BLaER1 treated with 17β-estradiol and CSF1 and Interleukin-3, amounts not matched to agents 10 nM and 100 nM (cell line): ENCODE measurements around the gene GRIA4.
A peak's percentile ranks its signal among the peaks of the same experiment; 100 is the strongest.

Source experiments
- H3K27ac ChIP-seq, 11 experiments: shearing (Covaris generic); formaldehyde crosslinking; 2 replicates each; pipeline ENCODE4 v1.8.1; 2022
- H3K27me3 ChIP-seq, 11 experiments: shearing (Covaris generic); formaldehyde crosslinking; 2 replicates each; pipeline ENCODE4 v1.8.1; 2022
- H3K36me3 ChIP-seq, 11 experiments: shearing (Covaris generic); formaldehyde crosslinking; 2 replicates each; pipeline ENCODE4 v1.8.1; 2022
- H3K4me1 ChIP-seq, 10 experiments: shearing (Covaris generic); formaldehyde crosslinking; 2 replicates each; pipeline ENCODE4 v1.8.1; 2022
- H3K4me2 ChIP-seq, 11 experiments: shearing (Covaris generic); formaldehyde crosslinking; 2 replicates each; pipeline ENCODE4 v1.8.1; 2022
- H3K4me3 ChIP-seq, 10 experiments: shearing (Covaris generic); formaldehyde crosslinking; 2 replicates each; pipeline ENCODE4 v1.8.1; 2022
- H3K9ac ChIP-seq, 11 experiments: shearing (Covaris generic); formaldehyde crosslinking; 2 replicates each; pipeline ENCODE4 v1.8.1; 2022
- H3K9me3 ChIP-seq, 11 experiments: shearing (Covaris generic); formaldehyde crosslinking; replicated peaks in 1 of 11; 2 replicates each; pipeline ENCODE4 v1.8.1; 2022
- H4K20me1 ChIP-seq, 11 experiments: shearing (Covaris generic); formaldehyde crosslinking; 2 replicates each; pipeline ENCODE4 v1.8.1; 2022
- Cebpa-rat ChIP-seq, 11 experiments: shearing (Covaris generic); IDR thresholded peaks; 2 replicates each; pipeline ENCODE4 v1.8.1; 2022

The GRIA4 gene

GRCh38 chr11:106014035-106014434 lies 404.2 kb downstream of the GRIA4 start:
- no peak overlapping the region for H3K4me2 ChIP-seq
- no peak overlapping the region for H3K27ac ChIP-seq
- H3K9ac ChIP-seq, result no peak overlapping the region
- H3K9me3 ChIP-seq, result peaks cover 0 to 10% (median 4%) of the 10 kb centered on the region in 11 experiments; a peak in 4 of 22 replicates
- no peak for TF ChIP-seq Cebpa-rat (IDR thresholded peaks at IDR 0.05)
- no peak overlapping the region for H3K4me3 ChIP-seq
- peaks cover 0 to 39% (median 10%) of the 10 kb centered on the region in 11 experiments; a peak in 10 of 22 replicates for H4K20me1 ChIP-seq
- peaks cover 25 to 57% (median 37%) of the 10 kb centered on the region in 11 experiments for H3K36me3 ChIP-seq
- H3K27me3 ChIP-seq, result no peaks in the 10 kb centered on the region
- H3K4me1 ChIP-seq, result peaks cover 0 to 19% (median 11%) of the 10 kb centered on the region in 10 experiments; a peak in 10 of 20 replicates

- peaks cover 0 to 4% (median 3%) of the 10 kb centered on the region in 11 experiments; a peak in 4 of 22 replicates for H3K9me3 ChIP-seq
- H3K27me3 ChIP-seq, result no peaks in the 10 kb centered on the region
- peaks cover 0 to 39% (median 10%) of the 10 kb centered on the region in 11 experiments; a peak in 10 of 22 replicates for H4K20me1 ChIP-seq
- peaks cover 22 to 57% (median 32%) of the 10 kb centered on the region in 11 experiments for H3K36me3 ChIP-seq
- TF ChIP-seq Cebpa-rat (IDR thresholded peaks at IDR 0.05), result no peak
- no peak overlapping the region for H3K9ac ChIP-seq
- no peak overlapping the region for H3K4me3 ChIP-seq
- no peak overlapping the region for H3K4me2 ChIP-seq
- H3K27ac ChIP-seq, result no peak overlapping the region
- H3K4me1 ChIP-seq, result peaks cover 0 to 25% (median 15%) of the 10 kb centered on the region in 10 experiments; a peak in 13 of 20 replicates
Measured at GRCh38 chr11:106014620-106015019, 404.7 kb downstream of the GRIA4 start.

- H3K27ac ChIP-seq, result no peak overlapping the region
- no peak overlapping the region for H3K4me3 ChIP-seq
- peaks cover 0 to 29% (median 19%) of the 10 kb centered on the region in 10 experiments; a peak in 14 of 20 replicates for H3K4me1 ChIP-seq
Measured at GRCh38 chr11:106015066-106015465, 405.2 kb downstream of the GRIA4 start.

GRCh38 chr11:106017093-106017492 lies 407.2 kb downstream of the GRIA4 start:
- H3K9me3 ChIP-seq, result no peaks in the 10 kb centered on the region
- H3K27me3 ChIP-seq, result no peaks in the 10 kb centered on the region
- peaks cover 5 to 33% (median 12%) of the 10 kb centered on the region in 11 experiments; a peak in 15 of 22 replicates for H3K36me3 ChIP-seq
- H3K4me3 ChIP-seq, result no peak overlapping the region
- peak overlapping the region in 3 of 11 experiments; percentile 0 to 30 (median 15); a peak in 2 of 22 replicates for H3K4me2 ChIP-seq
- H3K9ac ChIP-seq, result no peak overlapping the region
- H4K20me1 ChIP-seq, result peaks cover 0 to 31% (median 6%) of the 10 kb centered on the region in 11 experiments; a peak in 9 of 22 replicates
- no peak overlapping the region for H3K27ac ChIP-seq
- peaks cover 12 to 43% (median 34%) of the 10 kb centered on the region in 10 experiments for H3K4me1 ChIP-seq
- TF ChIP-seq Cebpa-rat (IDR thresholded peaks at IDR 0.05), result no peak

More at GRCh38 chr11:106015066-106015465, 405.2 kb downstream of the GRIA4 start:
- H3K9me3 ChIP-seq, result peaks cover 0 to 4% (median 0%) of the 10 kb centered on the region in 11 experiments; a peak in 2 of 22 replicates
- H3K9ac ChIP-seq, result no peak overlapping the region
- H3K36me3 ChIP-seq, result peaks cover 20 to 53% (median 28%) of the 10 kb centered on the region in 11 experiments
- H3K27me3 ChIP-seq, result no peaks in the 10 kb centered on the region
- TF ChIP-seq Cebpa-rat (IDR thresholded peaks at IDR 0.05), result no peak
- H4K20me1 ChIP-seq, result peaks cover 0 to 39% (median 10%) of the 10 kb centered on the region in 11 experiments; a peak in 10 of 22 replicates
- no peak overlapping the region for H3K4me2 ChIP-seq

GRCh38 chr11:106021181-106021966 lies 411.5 kb downstream of the GRIA4 start:
- peaks cover 0 to 17% (median 5%) of the 10 kb centered on the region in 11 experiments; a peak in 6 of 22 replicates for H3K36me3 ChIP-seq
- peaks cover 0 to 8% (median 0%) of the 10 kb centered on the region in 11 experiments; a peak in 6 of 22 replicates for H4K20me1 ChIP-seq
- H3K9me3 ChIP-seq, result no peaks in the 10 kb centered on the region
- H3K9ac ChIP-seq, result peak overlapping the region; percentile 77 to 88 (median 85)
- peaks cover 12 to 41% (median 32%) of the 10 kb centered on the region in 10 experiments for H3K4me1 ChIP-seq
- TF ChIP-seq Cebpa-rat (IDR thresholded peaks at IDR 0.05), result no peak
- peak overlapping the region; percentile 66 to 88 (median 81) for H3K27ac ChIP-seq
- no peaks in the 10 kb centered on the region for H3K27me3 ChIP-seq
- H3K4me3 ChIP-seq, result peak overlapping the region; percentile 74 to 95 (median 90)
- peak overlapping the region; percentile 72 to 94 (median 84) for H3K4me2 ChIP-seq

- Histone ChIP-seq H3K27me3 (no peaks in the 10 kb centered on the region), H3K36me3 (peaks cover 0 to 17% (median 5%) of the 10 kb centered on the region in 11 experiments; a peak in 6 of 22 replicates)
- no peak for TF ChIP-seq Cebpa-rat (IDR thresholded peaks at IDR 0.05)
Measured at GRCh38 chr11:106021967-106022794, 412.3 kb downstream of the GRIA4 start, which contains the start of gene MSANTD4. TSS of gene MSANTD4 (minus strand) at chr11:106022240. CDS start at chr11:106010917, 11,323 bp downstream.

GRCh38 chr11:106022795-106023275 lies 413.0 kb downstream of the GRIA4 start:
- TF ChIP-seq Cebpa-rat (IDR thresholded peaks at IDR 0.05), result no peak

More at GRCh38 chr11:106021967-106022794, 412.3 kb downstream of the GRIA4 start, which contains the start of gene MSANTD4:
- Histone ChIP-seq H4K20me1 (peaks cover 0 to under 1% (median 0%) of the 10 kb centered on the region in 11 experiments; a peak in 4 of 22 replicates), H3K4me1 (peaks cover 12 to 33% (median 24%) of the 10 kb centered on the region in 10 experiments), H3K27ac (peak within 1 kb of the TSS; percentile 66 to 88 (median 81)), H3K4me3 (peak within 1 kb of the TSS; percentile 74 to 95 (median 90)), H3K4me2 (peak within 1 kb of the TSS; percentile 72 to 94 (median 84)), H3K9ac (peak within 1 kb of the TSS; percentile 77 to 88 (median 85)), H3K9me3 (peaks cover 0 to 6% (median 0%) of the 10 kb centered on the region in 11 experiments; a peak in 3 of 22 replicates)

GRCh38 chr11:106030609-106031008 lies 420.7 kb downstream of the GRIA4 start:
- no peaks in the 10 kb centered on the region for H3K4me1 ChIP-seq
- no peaks in the 10 kb centered on the region for H3K27me3 ChIP-seq
- TF ChIP-seq Cebpa-rat (IDR thresholded peaks at IDR 0.05), result no peak
- H3K4me3 ChIP-seq, result no peak overlapping the region
- H4K20me1 ChIP-seq, result no peaks in the 10 kb centered on the region
- H3K36me3 ChIP-seq, result no peaks in the 10 kb centered on the region
- peaks cover 0 to 9% (median 0%) of the 10 kb centered on the region in 11 experiments; a peak in 3 of 22 replicates for H3K9me3 ChIP-seq
- H3K27ac ChIP-seq, result no peak overlapping the region
- no peak overlapping the region for H3K4me2 ChIP-seq
- H3K9ac ChIP-seq, result no peak overlapping the region

More at GRCh38 chr11:106022795-106023275, 413.0 kb downstream of the GRIA4 start:
- Histone ChIP-seq H3K27ac (peak overlapping the region; percentile 24 to 81 (median 66); a peak in 18 of 22 replicates), H3K27me3 (no peaks in the 10 kb centered on the region), H3K36me3 (peaks cover 0 to 17% (median 5%) of the 10 kb centered on the region in 11 experiments; a peak in 6 of 22 replicates), H3K4me1 (peaks cover 12 to 32% (median 23%) of the 10 kb centered on the region in 10 experiments), H3K4me3 (peak overlapping the region; percentile 63 to 95 (median 87)), H3K4me2 (peak overlapping the region; percentile 45 to 73 (median 61); a peak in 21 of 22 replicates), H3K9me3 (peaks cover 0 to 9% (median 0%) of the 10 kb centered on the region in 11 experiments; a peak in 3 of 22 replicates), H3K9ac (peak overlapping the region in 8 of 11 experiments; percentile 31 to 77 (median 57); a peak in 14 of 22 replicates), H4K20me1 (no peaks in the 10 kb centered on the region; a peak in 3 of 22 replicates)
